Stimulated activated CD8-positive, alpha-beta memory T cell treated with anti-CD3 and anti-CD28 coated beads, Interleukin-2, amount 100 ng/mL, for 48 hours (primary cell): Measurements from ENCODE around the gene UROC1.

Source experiments
- DNase-seq, 2 donors: peaks; one replicate each; pipeline ENCODE4 v3.0.0-alpha.2; 2020; ENCODE audit warnings: low read depth in 2 of 2

UROC1 gene

GRCh38 chr3:126530171-126531050, 12.8 kb upstream of the UROC1 start:
- no peak for DNase-seq

- no peak for DNase-seq
Observed at GRCh38 chr3:126529585-126530170, 12.1 kb upstream of the UROC1 start.

GRCh38 chr3:126528800-126529541, 11.4 kb upstream of the UROC1 start:
- no peak for DNase-seq

GRCh38 chr3:126528419-126528799, 10.8 kb upstream of the UROC1 start:
- DNase-seq: no peak

- DNase-seq: no peak
Observed at GRCh38 chr3:126527455-126528211, 10.1 kb upstream of the UROC1 start.

GRCh38 chr3:126527006-126527405, 9.4 kb upstream of the UROC1 start:
- DNase-seq: no peak

GRCh38 chr3:126526668-126527005, 9.1 kb upstream of the UROC1 start:
- DNase-seq: no peak

GRCh38 chr3:126525853-126526667, 8.5 kb upstream of the UROC1 start:
- DNase-seq: no peak

- DNase-seq: no peak
Observed at GRCh38 chr3:126525091-126525852, 7.7 kb upstream of the UROC1 start.

GRCh38 chr3:126524429-126524988, 6.9 kb upstream of the UROC1 start:
- DNase-seq: no peak

GRCh38 chr3:126523745-126524428, 6.3 kb upstream of the UROC1 start, which contains the start of gene CHST13:
CHST13 (plus strand) TSS chr3:126524155; CDS start chr3:126524333, 178 bp downstream.
- DNase-seq: no peak

GRCh38 chr3:126522363-126522788, 4.8 kb upstream of the UROC1 start:
- DNase-seq: no peak

- DNase-seq: no peak
Observed at GRCh38 chr3:126521122-126521891, 3.7 kb upstream of the UROC1 start.

- DNase-seq: no peak
Observed at GRCh38 chr3:126519506-126520455, 2.2 kb upstream of the UROC1 start.

- no peak for DNase-seq
Observed at GRCh38 chr3:126518779-126519177, 1.2 kb upstream of the UROC1 start.

GRCh38 chr3:126517986-126518778, 609 bp upstream of the UROC1 start:
- DNase-seq: no peak

GRCh38 chr3:126516936-126517290, 660 bp downstream of the UROC1 start:
- DNase-seq: no peak
